HCEC 1CT (cell line): ENCODE results near the gene BRD4.

Experiments used
- DNase-seq: peaks from one replicate; pipeline ENCODE4 v3.0.0-alpha.2; 2017

The BRD4 gene

GRCh38 chr19:15247107-15248014 lies 85.0 kb downstream of the BRD4 start:
- DNase-seq: no peak

GRCh38 chr19:15246198-15246481 lies 86.2 kb downstream of the BRD4 start:
- DNase-seq: no peak

GRCh38 chr19:15245370-15246197 lies 86.8 kb downstream of the BRD4 start:
- DNase-seq: no peak

DNA sequence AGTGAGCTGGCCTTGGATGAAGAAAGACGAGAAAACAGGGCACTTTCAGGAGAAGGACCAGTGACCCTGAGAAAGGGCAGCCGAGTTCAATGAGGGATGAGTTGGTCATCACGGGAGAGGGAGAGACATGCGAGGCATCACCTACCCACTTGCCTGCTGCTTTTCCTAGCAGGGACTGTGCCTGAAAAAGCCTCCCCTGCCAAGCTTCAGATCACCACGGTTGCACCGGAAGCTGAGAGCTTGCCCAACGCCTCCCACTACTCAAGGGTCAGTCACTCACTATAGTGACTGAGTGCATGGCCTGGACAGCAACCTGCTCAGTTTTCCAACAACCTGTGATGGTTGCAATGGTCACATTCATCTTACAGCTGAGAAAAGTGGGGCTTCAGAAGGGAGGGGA lies 87.5 kb downstream of the BRD4 start:
- DNase-seq: no peak

DNA sequence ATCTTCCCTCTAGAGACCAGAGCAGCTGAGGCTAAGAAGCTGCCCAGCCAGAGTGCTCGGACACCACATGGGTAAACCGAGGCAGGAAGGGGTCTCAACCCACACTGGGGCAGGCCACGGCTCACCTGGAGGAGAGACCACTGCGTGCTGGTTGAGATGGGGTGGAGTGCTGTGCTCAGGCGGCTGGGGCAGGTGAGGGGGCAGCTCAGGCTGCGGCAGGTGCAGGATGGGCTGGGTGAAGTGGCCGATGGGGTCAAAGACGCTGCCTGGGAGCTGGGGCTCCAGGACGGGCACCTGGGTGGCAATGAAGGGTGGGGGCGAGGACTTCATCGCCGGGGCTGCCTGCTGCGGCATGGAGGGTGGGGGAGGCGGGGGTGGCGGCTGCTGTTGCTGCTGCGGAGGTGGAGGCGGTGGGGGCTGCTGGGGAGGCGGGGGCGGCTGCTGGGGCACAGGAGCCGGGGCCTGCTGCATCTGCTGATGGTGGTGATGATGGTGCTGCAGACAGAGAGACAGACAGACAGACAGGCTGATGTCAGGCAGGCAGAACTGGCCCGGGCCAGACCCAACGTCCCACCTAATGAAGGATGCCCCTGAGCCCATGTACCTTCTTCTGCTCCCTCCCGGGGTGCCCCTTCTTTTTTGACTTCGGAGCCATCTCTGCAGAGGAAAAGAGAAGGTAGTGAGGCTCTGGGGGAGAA lies 88.1 kb downstream of the BRD4 start:
- no peak for DNase-seq

GRCh38 chr19:15243236-15243957 lies 88.9 kb downstream of the BRD4 start:
- DNase-seq: no peak

- DNase-seq: no peak
These were observed 91.0 kb downstream of the BRD4 start for GRCh38 chr19:15241259-15241910.

- no peak for DNase-seq
These were observed 91.8 kb downstream of the BRD4 start for GRCh38 chr19:15240515-15240914.

DNA sequence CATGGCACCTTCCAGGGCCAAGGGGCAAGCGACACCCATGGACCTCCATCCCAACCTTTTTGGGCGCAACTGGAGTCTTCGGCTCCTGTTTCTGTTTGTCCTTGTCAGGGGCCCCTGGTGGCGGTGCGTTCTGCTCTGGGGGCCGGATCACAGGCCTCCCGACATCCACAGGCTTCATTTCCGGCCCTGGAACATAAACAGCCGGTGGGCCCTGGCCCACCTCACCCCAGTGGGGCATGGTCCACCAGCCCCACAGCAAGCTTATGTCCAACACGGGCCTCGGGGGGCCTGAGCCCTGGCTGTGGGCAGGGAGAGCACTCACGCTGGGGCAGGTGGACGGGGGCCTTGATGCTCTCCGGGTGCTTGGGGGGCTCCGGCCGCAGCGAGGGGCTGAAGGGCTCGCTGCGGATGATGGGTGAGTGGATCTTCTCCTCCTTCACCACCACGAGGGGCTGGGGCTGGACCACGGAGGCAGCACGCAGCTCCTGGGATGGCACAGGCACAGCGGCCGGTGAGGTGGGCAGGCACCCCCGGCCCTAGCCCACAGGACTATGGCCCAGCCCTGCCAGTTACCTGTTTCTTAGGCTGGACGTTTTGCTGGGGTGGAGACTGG lies 92.9 kb downstream of the BRD4 start:
- no peak for DNase-seq

- DNase-seq: no peak
These were observed 93.6 kb downstream of the BRD4 start for GRCh38 chr19:15238639-15239155.

GRCh38 chr19:15237759-15238638 lies 94.3 kb downstream of the BRD4 start:
- DNase-seq: no peak

- no peak for DNase-seq
These were observed 95.5 kb downstream of the BRD4 start for GRCh38 chr19:15236886-15237285.

DNA sequence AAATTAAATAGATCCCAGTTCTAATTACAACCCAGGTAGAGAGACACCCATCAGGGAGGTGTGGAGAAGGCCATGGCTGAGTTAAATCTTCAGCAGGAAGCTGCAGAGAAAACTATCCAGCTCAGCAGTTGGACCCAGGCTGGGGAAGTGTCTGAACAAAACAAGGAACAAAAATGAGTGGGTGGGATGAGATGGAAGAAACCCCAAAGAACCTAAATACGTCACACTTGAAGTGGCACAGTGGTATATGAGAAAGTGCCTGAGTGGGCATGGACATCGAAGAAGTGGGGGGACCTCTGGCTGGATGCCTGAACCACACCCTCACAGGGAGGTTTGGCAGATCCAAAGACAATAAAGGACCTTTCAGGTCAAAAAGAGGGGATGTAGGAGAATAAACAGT lies 96.6 kb downstream of the BRD4 start:
- no peak for DNase-seq

DNA sequence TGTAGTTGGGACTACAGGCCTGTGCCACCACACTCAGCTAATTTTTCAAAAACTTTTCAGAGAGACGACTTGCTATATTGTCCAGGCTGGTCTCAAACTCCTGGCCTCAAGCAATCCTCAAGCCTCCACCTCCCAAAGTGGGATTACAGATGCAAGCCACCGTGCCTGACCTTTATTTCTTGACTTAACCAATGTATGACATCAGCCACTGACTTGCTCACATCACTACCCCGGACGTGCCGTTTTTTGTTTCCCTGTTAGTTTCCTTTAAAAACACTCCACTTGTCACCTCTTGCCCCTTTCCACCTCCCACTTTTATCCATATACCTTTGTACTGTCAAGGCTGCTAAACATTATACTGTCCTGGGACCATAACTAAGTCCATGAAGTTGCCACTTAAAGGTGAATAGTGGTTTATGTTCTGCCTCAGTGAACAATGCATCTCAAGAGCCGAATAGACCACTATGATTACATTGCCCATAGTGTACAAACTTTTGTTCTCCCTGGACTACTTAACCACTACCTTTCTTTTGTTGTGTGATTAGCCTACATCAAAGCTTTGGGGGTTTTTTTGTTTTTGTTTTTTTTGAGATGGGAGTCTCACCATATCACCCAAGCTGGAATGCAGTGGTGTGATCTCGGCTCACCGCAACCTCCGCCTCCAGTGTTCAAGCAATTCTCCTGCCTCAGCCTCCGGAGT lies 97.8 kb downstream of the BRD4 start:
- DNase-seq: no peak

DNA sequence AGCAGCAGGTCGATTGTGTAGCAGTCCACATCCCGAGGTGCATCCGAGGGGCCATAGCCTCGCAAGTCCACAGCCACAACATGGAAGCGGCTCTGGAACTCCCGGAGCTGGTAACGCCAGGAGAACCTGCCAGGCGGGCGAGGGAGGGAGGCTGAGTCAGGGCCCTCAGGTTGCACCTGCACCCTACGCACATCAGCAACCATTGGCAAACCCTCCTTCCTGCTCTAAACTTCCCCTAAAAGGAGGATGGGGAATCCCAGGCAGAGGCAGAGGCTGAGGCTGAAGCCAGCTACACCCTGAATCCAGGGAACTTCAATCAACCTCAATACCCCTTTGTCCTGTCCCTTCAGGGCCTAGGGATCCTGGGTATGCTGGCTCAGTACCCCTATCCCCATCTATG lies 101.1 kb downstream of the BRD4 start:
- no peak for DNase-seq

- DNase-seq: no peak
These were observed 105.1 kb downstream of the BRD4 start for GRCh38 chr19:15227261-15227660.

- DNase-seq: no peak
These were observed 106.6 kb downstream of the BRD4 start for GRCh38 chr19:15225760-15226159.

DNA sequence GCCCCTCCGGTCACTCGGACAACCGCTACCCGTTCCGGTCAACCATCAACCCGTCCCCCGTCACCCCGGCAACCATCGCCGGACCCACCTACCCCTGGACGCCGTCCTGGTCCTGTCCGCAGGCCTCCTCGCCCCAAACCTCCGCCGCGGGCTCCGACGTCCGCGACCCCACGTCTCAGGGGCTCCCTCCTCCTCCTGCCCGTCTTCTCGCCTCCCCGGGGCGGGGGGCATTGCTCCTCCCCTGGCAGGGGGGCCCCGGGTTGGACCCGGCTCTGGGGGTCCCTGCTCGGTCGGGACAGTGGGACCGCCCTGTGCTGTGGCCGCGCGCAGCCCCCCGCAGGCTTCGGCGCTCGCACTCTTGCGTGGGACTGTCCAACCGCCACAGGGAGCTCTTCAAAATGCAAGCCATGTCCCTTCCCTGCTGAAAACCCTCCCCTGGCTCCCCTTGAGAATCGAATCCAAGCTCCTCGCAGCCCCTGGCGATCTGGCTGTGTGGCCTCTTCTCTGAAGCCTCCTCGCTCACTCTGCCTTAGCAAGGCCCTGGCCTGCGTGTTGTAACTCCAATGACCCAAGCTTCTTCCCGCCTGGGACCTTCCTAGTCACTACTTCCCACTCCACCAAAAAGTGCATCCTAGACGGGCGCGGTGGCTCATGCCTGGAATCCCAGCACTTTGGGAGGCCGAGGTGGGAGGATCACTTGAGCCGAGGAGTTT lies 108.5 kb downstream of the BRD4 start:
- DNase-seq: no peak
